SJCRH30 (cell line): Measurements from ENCODE around the gene TRMT61A. TPM values are rescaled to one million over a fixed set of nuclear protein-coding genes. Genes with fewer than 3 reads are reported as not detected.
"Not testable (repeated sequence)": the region's sequence is repeated elsewhere in the genome, so short reads cannot be mapped to it uniquely, and the experiment has no call there.

Source experiments
- DNase-seq, 2 experiments: peaks; one replicate each; pipeline ENCODE4 v3.0.0-alpha.2; 2015 to 2020
- H3K27ac ChIP-seq: fragments of 250-450 bp; sonication (Bioruptor Pico); 2 replicates; pipeline ENCODE4 v1.5.1; 2020; ENCODE audit warnings: mild to moderate bottlenecking, moderate library complexity
- H3K27me3 ChIP-seq: fragments of 250-450 bp; sonication (Bioruptor Pico); 2 replicates; pipeline ENCODE4 v1.5.1; 2020; ENCODE audit warnings: mild to moderate bottlenecking, moderate library complexity
- H3K36me3 ChIP-seq: fragments of 250-450 bp; sonication (Bioruptor Pico); 2 replicates; pipeline ENCODE4 v1.5.1; 2020; ENCODE audit warnings: mild to moderate bottlenecking, moderate library complexity
- H3K4me1 ChIP-seq: fragments of 250-450 bp; sonication (Bioruptor Pico); 2 replicates; pipeline ENCODE4 v1.5.1; 2020; ENCODE audit warnings: mild to moderate bottlenecking, moderate library complexity
- H3K4me3 ChIP-seq: fragments of 250-450 bp; sonication (Bioruptor Pico); 2 replicates; pipeline ENCODE4 v1.5.1; 2020; ENCODE audit warnings: mild to moderate bottlenecking, moderate library complexity
- H3K9me3 ChIP-seq: fragments of 250-450 bp; sonication (Bioruptor Pico); replicated peaks from 2 replicates; pipeline ENCODE4 v1.5.1; 2020; ENCODE audit warnings: mild to moderate bottlenecking, moderate library complexity
- total RNA-seq: library from RNA; depleted of rRNA; stranded (reverse); fragments of >200 nt; shearing (Covaris generic); gene quantifications from 2 replicates; pipeline ENCODE4 v1.2.3, GENCODE V29; 2014

TRMT61A gene
- total RNA-seq, 1 experiment from 2014 or later = 18.7 TPM

- H3K4me3 ChIP-seq = no peak overlapping the region
- H3K27ac ChIP-seq = no peak overlapping the region
- H3K36me3 ChIP-seq = peaks cover 58% of the 10 kb centered on the region
- no peaks in the 10 kb centered on the region for H3K27me3 ChIP-seq
- no peaks in the 10 kb centered on the region for H3K9me3 ChIP-seq
- no peak for DNase-seq
- no peaks in the 10 kb centered on the region for H3K4me1 ChIP-seq
These were observed 26.9 kb upstream of the TRMT61A start for GRCh38 chr14:103501921-103502669.

- H3K27me3 ChIP-seq = no peaks in the 10 kb centered on the region
These were observed 26.1 kb upstream of the TRMT61A start for GRCh38 chr14:103502877-103503276.

GRCh38 chr14:103503296-103503695 lies 25.7 kb upstream of the TRMT61A start:
- DNase-seq = no peak

More at GRCh38 chr14:103502877-103503276, 26.1 kb upstream of the TRMT61A start:
- Histone ChIP-seq H3K4me1 (no peaks in the 10 kb centered on the region), H3K9me3 (no peaks in the 10 kb centered on the region), H3K27ac (no peak overlapping the region), H3K4me3 (no peak overlapping the region), H3K36me3 (peaks cover 57% of the 10 kb centered on the region)
- no peak for DNase-seq

GRCh38 chr14:103504991-103505565 lies 23.9 kb upstream of the TRMT61A start:
- H3K27ac ChIP-seq = no peak overlapping the region
- H3K4me1 ChIP-seq = no peaks in the 10 kb centered on the region
- no peak for DNase-seq
- H3K9me3 ChIP-seq = no peaks in the 10 kb centered on the region
- no peaks in the 10 kb centered on the region for H3K27me3 ChIP-seq
- peaks cover 45% of the 10 kb centered on the region for H3K36me3 ChIP-seq
- no peak overlapping the region for H3K4me3 ChIP-seq

More at GRCh38 chr14:103503296-103503695, 25.7 kb upstream of the TRMT61A start:
- Histone ChIP-seq H3K36me3 (peaks cover 54% of the 10 kb centered on the region), H3K9me3 (no peaks in the 10 kb centered on the region), H3K27ac (no peak overlapping the region), H3K4me3 (no peak overlapping the region), H3K27me3 (no peaks in the 10 kb centered on the region), H3K4me1 (no peaks in the 10 kb centered on the region)

- H3K27ac ChIP-seq = no peak overlapping the region
- H3K27me3 ChIP-seq = no peaks in the 10 kb centered on the region
- no peaks in the 10 kb centered on the region for H3K9me3 ChIP-seq
- no peaks in the 10 kb centered on the region for H3K4me1 ChIP-seq
- H3K36me3 ChIP-seq = peaks cover 31% of the 10 kb centered on the region
- H3K4me3 ChIP-seq = no peak overlapping the region
- no peak for DNase-seq
These were observed 21.2 kb upstream of the TRMT61A start for GRCh38 chr14:103507751-103508150.

GRCh38 chr14:103508521-103509329 lies 20.3 kb upstream of the TRMT61A start:
- no peaks in the 10 kb centered on the region for H3K9me3 ChIP-seq
- H3K36me3 ChIP-seq = peaks cover 27% of the 10 kb centered on the region
- H3K4me3 ChIP-seq = no peak overlapping the region
- H3K27me3 ChIP-seq = no peaks in the 10 kb centered on the region
- H3K27ac ChIP-seq = no peak overlapping the region
- H3K4me1 ChIP-seq = no peaks in the 10 kb centered on the region
- no peak for DNase-seq

GRCh38 chr14:103509864-103510723 lies 18.9 kb upstream of the TRMT61A start:
- Histone ChIP-seq H3K36me3 (peaks cover 16% of the 10 kb centered on the region), H3K27ac (no peak overlapping the region), H3K4me3 (no peak overlapping the region), H3K9me3 (no peaks in the 10 kb centered on the region), H3K27me3 (no peaks in the 10 kb centered on the region), H3K4me1 (no peaks in the 10 kb centered on the region)
- DNase-seq = no peak

GRCh38 chr14:103510724-103511693 lies 18.0 kb upstream of the TRMT61A start:
- no peak overlapping the region for H3K27ac ChIP-seq
- DNase-seq = no peak
- H3K36me3 ChIP-seq = peaks cover 11% of the 10 kb centered on the region
- no peak overlapping the region for H3K4me3 ChIP-seq
- no peaks in the 10 kb centered on the region for H3K4me1 ChIP-seq
- no peaks in the 10 kb centered on the region for H3K9me3 ChIP-seq
- no peaks in the 10 kb centered on the region for H3K27me3 ChIP-seq

- H3K36me3 ChIP-seq, DNase-seq, H3K4me3 ChIP-seq, H3K4me1 ChIP-seq, H3K9me3 ChIP-seq, H3K27ac ChIP-seq, H3K27me3 ChIP-seq: not testable (repeated sequence)
These were observed 16.8 kb upstream of the TRMT61A start for GRCh38 chr14:103512180-103512579.

- Histone ChIP-seq H3K36me3 (0 out of 2 replicates have a peak, but pooled peaks cover under 1% of the 10 kb centered on the region), H3K4me1 (no peaks in the 10 kb centered on the region; the same call in 1 of the 2 replicates), H3K27ac (no peak overlapping the region), H3K4me3 (no peak overlapping the region), H3K27me3 (no peaks in the 10 kb centered on the region), H3K9me3 (no peaks in the 10 kb centered on the region)
- DNase-seq = no peak
These were observed 16.0 kb upstream of the TRMT61A start for GRCh38 chr14:103512701-103513611.

GRCh38 chr14:103514596-103515421 lies 14.2 kb upstream of the TRMT61A start:
- Histone ChIP-seq H3K4me1 (no peaks in the 10 kb centered on the region; the same call in 1 of the 2 replicates), H3K4me3 (no peak overlapping the region), H3K9me3 (no peaks in the 10 kb centered on the region), H3K36me3 (no peaks in the 10 kb centered on the region), H3K27ac (no peak overlapping the region), H3K27me3 (no peaks in the 10 kb centered on the region)
- no peak for DNase-seq
